Measurements from ENCODE around the gene SMARCC2.

Gene SMARCC2

GRCh38 chr12:56116267-56117081 lies 72.8 kb downstream of the SMARCC2 start, which contains the start of gene RPL41 (continued):
- TF ChIP-seq ZNF518A (tag by site-specific recombination; conservative IDR thresholded peaks at IDR 0.05; ENCODE audit: low read depth) (peak; percentile 35; the same call in 1 of the 2 replicates), ZSCAN30 (tag by site-specific recombination; IDR thresholded peaks at IDR 0.05) (peak; percentile 92), HIC1 (tag by site-specific recombination; IDR thresholded peaks at IDR 0.05) (no peak), ZNF626 (tag by site-specific recombination; IDR thresholded peaks at IDR 0.05) (no peak), SP2 (tag by site-specific recombination; IDR thresholded peaks at IDR 0.05) (peak; percentile 85), KLF10 (tag by site-specific recombination; IDR thresholded peaks at IDR 0.05) (peak; percentile 67), ZNF157 (tag by site-specific recombination; IDR thresholded peaks at IDR 0.05) (no peak), ZNF223 (tag by site-specific recombination; IDR thresholded peaks at IDR 0.05) (no peak), ZEB2 (tag by site-specific recombination; IDR thresholded peaks at IDR 0.05) (no peak; the same call in 1 of the 2 replicates), ZNF404 (tag by site-specific recombination; IDR thresholded peaks at IDR 0.05) (no peak), ZNF366 (tag by site-specific recombination; conservative IDR thresholded peaks at IDR 0.05) (peak; percentile 44; the same call in 1 of the 2 replicates), PRDM6 (tag by site-specific recombination; IDR thresholded peaks at IDR 0.05) (no peak; the same call in 1 of the 2 replicates), ZNF76 (tag by site-specific recombination; IDR thresholded peaks at IDR 0.05; ENCODE audit: borderline replicate concordance, low read depth) (peak; percentile 91), ZNF747 (tag by site-specific recombination; IDR thresholded peaks at IDR 0.05) (no peak), ZNF140 (tag by site-specific recombination; IDR thresholded peaks at IDR 0.05) (no peak), ZNF514 (tag by site-specific recombination; IDR thresholded peaks at IDR 0.05) (no peak), ZBTB7A (tag by site-specific recombination; IDR thresholded peaks at IDR 0.05; ENCODE audit: low read depth) (no peak; the same call in 1 of the 2 replicates), ZBTB10 (tag by site-specific recombination; IDR thresholded peaks at IDR 0.05) (peak; percentile 57; the same call in 1 of the 2 replicates), ZSCAN5A (tag by site-specific recombination; IDR thresholded peaks at IDR 0.05) (0 out of 2 replicates have a peak, but pooled peaks have one; percentile 32), KLF8 (tag by site-specific recombination; IDR thresholded peaks at IDR 0.05) (peak; percentile 93), ZNF398 (tag by site-specific recombination; IDR thresholded peaks at IDR 0.05) (peak; percentile 41; the same call in 1 of the 2 replicates), FEZF1 (tag by site-specific recombination; IDR thresholded peaks at IDR 0.05) (no peak), ZIC2 (tag by site-specific recombination; IDR thresholded peaks at IDR 0.05) (no peak), ZNF184 (tag by site-specific recombination; IDR thresholded peaks at IDR 0.05) (no peak)

Measured in HEK293 (cell line).